Stimulated activated CD4-positive, alpha-beta T cell treated with anti-CD3 and anti-CD28 coated beads, Interleukin-15, amount 100 ng/mL, for 48 hours (primary cell): ENCODE measurements around the gene TLE6.
"Not testable (repeated sequence)": the region's sequence is repeated elsewhere in the genome, so short reads cannot be mapped to it uniquely, and the experiment has no call there.

Experiments used
- DNase-seq, 2 donors: peaks; one replicate each; pipeline ENCODE4 v3.0.0-alpha.2; 2020; ENCODE audit warnings: low read depth in 2 of 2

TLE6 gene

DNA sequence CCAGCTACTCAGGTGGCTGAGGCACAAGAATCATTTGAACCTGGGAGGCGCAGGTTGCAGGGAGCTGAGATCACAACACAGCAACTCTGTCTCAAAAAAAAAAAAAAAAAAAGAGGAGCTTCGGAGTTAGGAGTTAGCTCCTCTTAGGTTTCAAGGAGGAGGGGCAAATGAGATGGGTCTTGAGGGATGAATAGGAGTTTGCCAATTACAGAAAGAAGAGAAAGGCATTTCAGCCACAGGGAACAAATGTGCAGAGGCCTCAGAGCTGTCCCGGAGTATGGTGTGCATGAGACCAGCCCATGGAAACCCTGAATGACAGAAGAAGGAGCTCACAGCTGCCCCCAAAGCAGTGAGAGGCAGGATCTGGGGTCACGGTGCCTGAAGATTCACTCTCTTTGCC lies 27.2 kb downstream of the TLE6 start:
- DNase-seq = no peak

DNA sequence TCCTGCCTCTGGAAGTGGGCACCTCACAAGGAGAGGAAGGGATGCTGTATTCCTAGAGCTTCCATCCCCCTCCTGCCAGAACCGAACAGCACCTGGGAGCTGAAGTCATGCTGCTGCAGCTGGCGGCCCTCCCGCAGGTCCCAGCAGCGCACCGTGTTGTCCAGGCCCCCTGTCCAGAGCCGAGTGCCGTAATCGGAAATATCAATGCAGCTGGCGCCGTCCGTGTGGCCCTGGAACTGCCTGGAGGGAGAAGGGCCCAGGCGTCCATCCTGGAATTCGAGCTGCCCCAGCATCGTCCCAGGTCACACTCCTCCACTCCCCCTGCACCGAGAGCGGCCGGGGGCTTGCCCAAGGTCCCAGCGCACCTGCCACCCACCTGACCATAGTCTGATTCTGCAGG lies 28.0 kb downstream of the TLE6 start:
- DNase-seq = no peak

- peak; percentile 29 for DNase-seq
Measured at GRCh38 chr19:3006075-3006767, 28.9 kb downstream of the TLE6 start.

- DNase-seq = no peak
Measured at GRCh38 chr19:3007975-3008374, 30.6 kb downstream of the TLE6 start.

DNA sequence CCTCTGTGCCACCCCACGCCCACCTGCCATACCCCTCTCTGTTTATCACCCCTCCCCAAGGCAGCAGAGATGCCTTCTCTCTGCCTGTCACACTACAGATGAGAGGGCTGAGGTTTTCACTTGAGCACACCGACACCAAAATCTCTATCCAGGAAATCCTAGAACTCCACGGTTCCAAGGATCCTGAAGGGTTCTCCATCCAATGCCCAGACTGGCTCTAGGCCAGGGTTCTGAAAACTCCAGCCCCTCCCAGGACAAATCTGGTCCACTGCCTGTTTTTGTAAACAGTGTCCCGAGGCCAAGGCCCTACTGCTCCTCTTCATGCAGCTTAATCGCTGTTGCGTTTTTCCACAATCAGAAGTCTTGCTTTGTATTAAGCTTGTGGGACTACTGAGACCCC lies 31.6 kb downstream of the TLE6 start:
- DNase-seq = no peak

DNA sequence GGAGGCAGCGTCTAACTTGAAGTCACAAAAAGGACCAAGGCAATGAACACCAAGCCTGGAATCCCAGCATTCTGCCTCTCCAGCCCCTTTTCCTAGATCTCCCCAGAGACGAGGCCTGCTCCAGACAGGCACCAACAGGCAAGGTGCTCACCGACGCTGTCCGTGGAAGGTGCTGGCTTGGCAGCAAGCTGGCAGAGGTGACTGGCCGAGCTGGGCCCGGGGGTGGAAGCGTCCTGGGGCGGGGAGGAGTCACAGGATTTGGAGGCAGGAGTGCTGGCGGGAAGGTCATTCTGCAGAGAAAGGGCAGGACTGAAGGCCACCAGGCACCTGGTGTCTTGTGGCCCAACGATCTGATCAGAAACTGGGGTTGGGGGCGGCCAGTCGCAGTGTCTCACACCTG lies 33.5 kb downstream of the TLE6 start:
- DNase-seq = no peak

DNA sequence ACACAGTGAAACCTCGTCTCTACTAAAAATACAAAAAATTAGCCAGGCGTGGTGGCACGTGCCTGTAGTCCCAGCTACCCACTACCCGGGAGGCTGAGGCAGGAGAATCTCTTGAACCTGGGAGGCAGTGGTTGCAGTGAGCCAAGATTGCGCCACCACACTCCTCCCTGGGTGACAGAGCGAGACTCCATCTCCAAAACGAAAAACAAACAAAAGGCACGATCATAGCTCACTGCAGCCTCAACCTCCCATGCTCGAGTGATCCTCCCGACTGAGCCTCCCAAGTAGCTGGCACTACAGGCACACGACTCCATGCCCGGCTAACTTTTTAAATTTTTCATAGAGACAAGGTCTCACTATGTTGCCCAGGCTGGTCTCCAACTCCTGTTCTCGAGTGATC lies 34.7 kb downstream of the TLE6 start:
- not testable (repeated sequence) for DNase-seq

DNA sequence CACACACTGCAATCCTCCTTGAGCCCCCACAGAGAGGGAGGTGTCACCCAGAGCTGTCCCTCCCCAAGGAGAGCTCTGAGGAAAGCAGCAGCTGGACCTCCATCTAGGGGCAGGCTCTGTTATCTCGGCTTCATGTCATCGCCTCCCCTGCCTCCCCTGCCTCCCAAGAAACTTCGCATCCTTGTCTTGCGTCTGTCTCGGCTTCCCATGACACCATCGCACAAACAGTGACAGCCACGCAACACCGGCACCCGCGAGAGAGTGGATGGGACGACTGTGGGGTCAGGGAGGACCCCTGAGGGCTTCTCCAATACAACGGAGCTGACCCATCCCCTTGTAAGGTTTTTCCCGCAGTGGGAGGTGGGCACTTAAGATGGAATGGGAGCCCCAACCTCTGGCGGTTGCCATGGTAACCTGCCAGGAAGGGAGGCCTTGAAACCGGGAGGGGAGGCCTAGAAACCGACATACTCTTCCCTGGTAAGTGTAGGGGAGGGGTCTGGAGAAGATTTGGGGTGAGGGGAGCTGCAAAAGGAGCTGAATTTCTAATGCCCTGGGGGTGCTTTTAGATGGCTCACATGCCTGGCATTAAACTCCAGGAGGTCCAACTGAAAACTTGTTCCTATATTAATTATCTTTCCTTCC lies 35.4 kb downstream of the TLE6 start:
- DNase-seq = no peak

DNA sequence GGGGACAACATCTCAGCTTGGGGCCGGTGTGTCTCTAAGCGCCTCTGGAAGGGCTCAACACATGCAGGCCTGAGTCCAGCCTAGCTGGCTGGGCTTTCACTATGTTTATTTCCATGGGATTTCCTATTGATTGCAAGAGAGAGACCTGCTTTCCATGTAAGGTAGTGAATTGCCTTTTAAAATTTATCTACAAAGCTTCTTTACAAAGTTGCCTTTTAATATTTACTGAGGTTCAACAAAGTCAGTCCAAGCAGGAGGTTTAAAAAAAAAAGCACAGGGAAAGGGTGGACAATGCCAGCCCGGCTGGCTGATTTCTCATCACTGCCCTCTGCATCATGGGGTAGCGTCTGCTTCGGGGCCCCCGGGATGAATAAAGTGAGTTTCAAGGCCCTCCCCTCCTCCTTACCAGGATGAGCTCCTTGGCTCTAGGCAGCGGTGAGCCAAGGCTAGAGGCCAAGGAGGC lies 35.9 kb downstream of the TLE6 start:
- DNase-seq = no peak

DNA sequence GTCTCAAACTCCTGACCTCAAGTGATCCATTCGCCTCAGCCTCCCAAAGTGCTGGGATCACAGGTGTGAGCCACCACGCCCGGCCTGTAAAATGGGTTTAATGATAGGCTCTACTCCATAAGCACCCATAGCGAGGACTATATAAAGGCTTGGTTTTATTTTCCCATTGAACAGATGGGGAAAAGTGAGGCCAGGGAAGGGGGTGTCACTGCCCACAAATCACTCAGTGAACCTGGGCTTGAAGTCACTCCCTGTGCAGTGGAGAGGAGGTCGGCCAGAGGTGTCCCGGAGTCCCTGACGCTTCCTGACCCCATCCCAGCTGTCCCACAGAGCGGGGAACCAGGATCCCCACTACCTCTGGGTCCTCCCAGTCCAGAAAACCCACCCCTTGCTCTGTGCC lies 36.8 kb downstream of the TLE6 start:
- no peak for DNase-seq

- DNase-seq = no peak
Measured at GRCh38 chr19:3015126-3016057, 38.0 kb downstream of the TLE6 start.

DNA sequence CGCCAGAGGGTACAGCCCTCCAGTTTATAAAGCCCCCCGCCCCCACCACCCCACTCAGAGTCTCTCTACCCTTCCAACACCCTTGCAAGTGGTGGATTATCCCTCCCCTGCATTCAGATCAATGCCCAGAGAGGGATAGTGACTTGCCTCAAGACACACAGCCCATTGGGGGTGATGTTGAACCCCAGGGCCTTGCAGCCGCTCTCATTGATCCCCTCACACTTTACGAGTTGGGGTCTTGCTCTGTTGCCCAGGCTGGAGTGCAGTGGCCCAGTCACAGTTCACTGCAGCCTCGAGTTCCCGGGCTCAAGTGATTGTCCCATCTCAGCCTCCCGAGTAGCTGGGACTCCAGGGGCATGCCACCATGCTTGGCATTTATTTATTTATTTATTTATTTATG lies 40.6 kb downstream of the TLE6 start:
- DNase-seq = no peak

DNA sequence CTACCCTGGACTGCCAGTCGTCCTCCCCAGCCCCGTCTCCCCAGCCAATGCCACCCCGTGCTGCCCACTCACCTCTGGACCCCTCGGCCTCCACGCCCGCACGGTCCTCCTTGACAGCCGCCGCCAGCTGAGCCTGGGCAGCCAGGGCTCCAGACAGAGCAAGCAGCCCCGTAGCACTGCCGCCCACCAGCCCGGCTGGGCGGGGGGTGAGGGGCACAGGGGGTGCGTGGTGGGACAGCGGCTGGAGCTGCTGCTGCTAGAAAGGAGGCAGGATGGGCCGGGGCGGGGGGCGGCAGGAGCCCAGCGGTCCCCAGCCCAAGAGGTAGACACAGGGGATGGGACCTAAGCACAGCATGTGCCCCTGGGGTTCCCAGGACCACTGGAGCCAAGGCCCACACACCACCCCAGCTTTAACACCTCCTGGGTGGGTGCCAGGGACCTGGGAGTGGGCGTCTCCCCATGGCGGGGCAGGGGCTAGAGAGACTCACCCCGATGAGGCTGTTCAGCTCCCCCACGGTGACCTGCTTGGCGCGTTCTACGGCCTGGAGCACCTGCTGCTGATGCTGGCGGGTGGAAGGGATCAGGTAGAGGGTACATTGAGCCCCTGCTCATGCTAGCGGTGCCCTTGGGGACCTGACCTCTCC lies 42.0 kb downstream of the TLE6 start:
- no peak for DNase-seq

- DNase-seq = no peak
Measured at GRCh38 chr19:3020321-3020960, 43.1 kb downstream of the TLE6 start.

GRCh38 chr19:3024509-3024869 lies 47.1 kb downstream of the TLE6 start:
- DNase-seq = peak in 1 of 2 donors; percentile 24

DNA sequence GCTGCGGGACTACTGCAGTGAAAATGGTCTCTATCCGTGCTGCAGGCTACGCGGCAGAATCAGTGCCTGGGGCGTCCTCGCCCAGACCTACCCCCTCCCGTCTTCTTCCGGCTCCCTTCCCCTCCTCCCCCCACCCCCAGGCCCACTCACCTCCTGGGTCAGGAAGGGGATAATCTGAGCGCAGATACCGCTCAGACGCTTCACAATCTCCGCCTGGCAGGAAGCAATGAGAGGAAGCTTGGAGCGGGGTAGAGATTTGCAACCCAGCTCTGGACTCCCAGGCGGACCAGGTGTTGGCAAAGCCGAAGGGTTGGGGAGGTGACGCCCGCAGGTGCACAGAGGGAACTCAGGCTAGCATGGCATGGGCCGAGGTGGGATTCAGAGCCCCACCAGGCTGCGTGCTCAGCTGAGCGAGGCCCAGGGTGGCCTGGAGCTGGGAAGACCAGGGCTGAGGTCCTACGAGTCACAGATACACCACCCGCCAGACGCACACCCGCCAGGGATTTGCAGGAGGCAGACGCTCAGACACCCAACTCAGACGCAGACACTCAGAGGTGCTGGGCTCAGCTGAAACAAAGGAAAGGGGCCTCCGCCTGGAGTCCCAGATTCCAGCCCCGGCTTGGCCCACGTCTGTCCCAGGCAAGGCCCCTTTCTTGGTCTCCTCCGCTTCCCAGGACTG lies 47.6 kb downstream of the TLE6 start:
- DNase-seq = no peak

- no peak for DNase-seq
Measured at GRCh38 chr19:3025549-3025886, 48.2 kb downstream of the TLE6 start.

GRCh38 chr19:3026768-3027167 lies 49.4 kb downstream of the TLE6 start:
- DNase-seq = no peak

DNA sequence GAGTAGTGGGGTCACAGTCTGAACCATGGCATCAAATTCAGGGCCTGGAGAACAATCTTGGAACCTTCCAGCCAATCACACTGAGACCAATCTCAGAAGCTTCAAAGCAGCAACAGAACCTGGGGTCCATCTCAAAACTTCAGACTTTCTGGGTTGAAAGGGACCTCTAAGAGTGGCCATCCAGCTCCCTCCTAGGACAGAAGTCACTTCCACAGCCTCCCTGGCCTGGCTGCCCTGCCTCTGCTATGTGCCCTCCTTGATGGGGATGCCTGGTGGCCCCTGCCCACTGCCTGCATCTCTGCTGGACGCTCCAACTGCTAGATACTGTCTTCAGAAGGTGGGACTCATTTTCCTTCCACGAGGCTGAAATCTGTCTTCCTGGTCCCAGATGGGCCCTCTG lies 49.9 kb downstream of the TLE6 start:
- no peak for DNase-seq

DNA sequence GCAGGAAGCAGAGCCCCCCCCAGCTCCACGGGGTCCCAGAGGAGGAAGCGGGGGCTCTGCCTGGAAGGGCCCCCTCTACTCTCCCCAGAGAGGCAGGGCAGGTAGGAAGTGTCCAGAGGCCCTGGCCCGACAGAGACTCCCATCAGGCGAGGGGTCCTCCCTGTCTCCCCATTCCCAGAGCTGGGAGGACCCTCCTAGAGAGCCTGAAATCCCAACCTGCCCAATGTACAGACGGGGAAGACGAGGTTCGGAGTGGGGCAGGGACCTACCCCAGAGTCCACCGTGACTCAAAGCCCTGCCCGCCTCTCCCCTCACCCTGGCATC lies 50.6 kb downstream of the TLE6 start:
- no peak for DNase-seq

DNA sequence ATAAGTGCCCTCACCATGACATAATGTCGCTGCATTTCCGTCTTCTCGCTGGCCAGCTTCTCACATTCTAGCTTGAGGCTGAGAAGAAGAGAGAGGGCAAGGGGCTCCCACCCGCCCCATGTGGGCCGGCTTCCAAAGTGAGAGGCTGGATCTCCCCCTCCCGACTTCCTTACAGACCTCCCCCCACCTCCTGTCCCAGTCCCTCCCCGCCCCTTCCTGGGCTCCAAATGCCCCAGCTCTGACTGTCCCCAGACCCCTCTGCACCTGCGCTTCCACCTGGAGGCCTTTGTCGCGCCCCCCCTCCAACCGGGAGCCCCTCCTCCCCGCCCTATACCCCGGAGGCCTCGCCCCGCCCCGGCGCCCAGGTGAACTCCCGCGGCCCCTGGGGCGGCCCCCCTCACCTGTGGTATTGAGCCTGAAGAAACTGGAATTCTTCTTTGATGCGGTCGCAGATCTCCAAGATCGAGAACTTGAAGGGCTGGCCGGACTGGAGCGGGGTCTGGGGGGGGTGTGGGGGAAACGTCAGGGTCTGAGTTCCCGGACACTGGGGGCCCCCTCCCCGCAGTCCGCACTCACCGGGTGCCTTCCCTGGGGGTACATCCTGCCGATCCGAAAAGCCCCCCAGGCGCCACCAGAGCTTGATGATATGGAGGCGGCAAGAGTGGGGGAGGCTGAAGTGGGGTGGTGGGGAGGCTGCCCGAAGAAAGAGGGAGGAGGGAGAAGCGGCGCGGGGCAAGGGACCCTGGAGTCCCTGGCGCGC lies 51.1 kb downstream of the TLE6 start:
- DNase-seq = no peak
